ENCODE results near the gene MTHFSD.

DNA sequence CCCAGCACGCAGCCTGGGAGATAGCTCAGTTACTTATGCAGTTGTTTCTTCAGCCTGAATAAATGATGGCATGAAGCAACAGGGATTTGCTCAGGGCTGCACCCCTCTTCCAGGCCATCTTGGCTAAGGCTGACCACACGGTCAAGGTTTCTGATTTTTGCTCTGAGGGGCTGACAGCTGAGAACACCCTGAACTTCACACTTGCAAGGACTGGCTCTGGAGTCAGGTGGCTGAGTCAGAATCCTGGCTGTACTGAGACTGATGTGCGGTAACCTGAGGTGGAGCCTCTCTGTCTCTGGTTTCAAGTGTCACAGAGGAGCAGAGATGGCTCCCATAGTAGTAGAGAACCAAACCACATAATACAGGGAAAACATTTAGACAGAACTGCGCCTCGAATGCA is 4.8 kb downstream of the MTHFSD start:
- no peak for TF ChIP-seq POLR2A (IDR thresholded peaks at IDR 0.05)
- TF ChIP-seq, protein P1, sequence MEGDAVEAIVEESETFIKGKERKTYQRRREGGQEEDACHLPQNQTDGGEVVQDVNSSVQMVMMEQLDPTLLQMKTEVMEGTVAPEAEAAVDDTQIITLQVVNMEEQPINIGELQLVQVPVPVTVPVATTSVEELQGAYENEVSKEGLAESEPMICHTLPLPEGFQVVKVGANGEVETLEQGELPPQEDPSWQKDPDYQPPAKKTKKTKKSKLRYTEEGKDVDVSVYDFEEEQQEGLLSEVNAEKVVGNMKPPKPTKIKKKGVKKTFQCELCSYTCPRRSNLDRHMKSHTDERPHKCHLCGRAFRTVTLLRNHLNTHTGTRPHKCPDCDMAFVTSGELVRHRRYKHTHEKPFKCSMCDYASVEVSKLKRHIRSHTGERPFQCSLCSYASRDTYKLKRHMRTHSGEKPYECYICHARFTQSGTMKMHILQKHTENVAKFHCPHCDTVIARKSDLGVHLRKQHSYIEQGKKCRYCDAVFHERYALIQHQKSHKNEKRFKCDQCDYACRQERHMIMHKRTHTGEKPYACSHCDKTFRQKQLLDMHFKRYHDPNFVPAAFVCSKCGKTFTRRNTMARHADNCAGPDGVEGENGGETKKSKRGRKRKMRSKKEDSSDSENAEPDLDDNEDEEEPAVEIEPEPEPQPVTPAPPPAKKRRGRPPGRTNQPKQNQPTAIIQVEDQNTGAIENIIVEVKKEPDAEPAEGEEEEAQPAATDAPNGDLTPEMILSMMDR (IDR thresholded peaks at IDR 0.05) = no peak

Measured in right lobe of liver (tissue), 4 donors.